NOMO-1 (cell line): ENCODE measurements around the gene ADAMTS12.

Experiments used
- DNase-seq, 2 experiments: peaks; one replicate each; lab custom pipeline; 2025; ENCODE audit not compliant: unreplicated experiment in 2 of 2; lab: John Stamatoyannopoulos, UW

The ADAMTS12 gene

GRCh38 chr5:33769196-33769595, 122.6 kb downstream of the ADAMTS12 start:
- DNase-seq = no peak

- no peak for DNase-seq
Observed at GRCh38 chr5:33766023-33766422, 125.8 kb downstream of the ADAMTS12 start.

GRCh38 chr5:33764786-33765185, 127.0 kb downstream of the ADAMTS12 start:
- no peak for DNase-seq

DNA sequence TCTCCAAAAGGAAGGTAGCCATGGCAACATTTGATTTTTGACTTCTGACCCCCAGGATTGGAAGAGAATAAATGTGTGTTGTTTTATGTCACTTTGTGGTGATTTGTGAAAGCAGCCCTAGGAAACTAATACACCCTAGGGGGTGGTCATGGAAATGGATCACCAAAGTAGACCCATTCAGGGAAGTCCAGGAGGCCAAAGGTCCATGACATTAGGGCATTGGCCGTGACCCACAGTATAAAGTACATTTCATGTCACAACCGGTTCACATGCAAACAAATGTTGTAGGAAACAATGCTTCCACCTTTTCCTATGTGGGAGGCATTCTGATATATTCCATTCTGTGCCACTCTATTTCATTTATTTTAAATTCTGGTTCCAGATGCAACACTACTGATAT, 128.4 kb downstream of the ADAMTS12 start:
- no peak for DNase-seq

GRCh38 chr5:33762859-33763258, 128.9 kb downstream of the ADAMTS12 start:
- no peak for DNase-seq

DNA sequence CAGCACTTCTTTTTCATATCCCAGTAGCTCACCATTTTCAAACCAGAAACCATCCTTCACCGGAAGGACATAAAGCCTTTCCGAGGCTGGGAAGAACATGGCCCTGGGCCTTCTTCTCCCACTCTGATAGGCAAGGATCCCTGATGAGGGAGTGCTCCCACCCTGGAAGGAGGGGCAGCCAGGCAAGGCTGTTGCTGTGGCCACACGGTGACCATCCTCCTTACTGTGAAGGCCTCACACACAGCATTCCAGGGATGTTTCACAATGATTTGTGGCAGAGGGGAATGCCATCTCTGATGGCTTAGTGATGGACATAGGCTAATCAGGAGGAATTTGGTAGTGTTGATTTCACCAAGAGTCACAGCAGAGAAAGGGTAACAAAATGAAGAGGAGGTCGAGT, 130.7 kb downstream of the ADAMTS12 start:
- no peak for DNase-seq

- DNase-seq = no peak
Observed at GRCh38 chr5:33758737-33759136, 133.1 kb downstream of the ADAMTS12 start.

- DNase-seq = no peak
Observed at GRCh38 chr5:33756491-33756890, 135.3 kb downstream of the ADAMTS12 start.

DNA sequence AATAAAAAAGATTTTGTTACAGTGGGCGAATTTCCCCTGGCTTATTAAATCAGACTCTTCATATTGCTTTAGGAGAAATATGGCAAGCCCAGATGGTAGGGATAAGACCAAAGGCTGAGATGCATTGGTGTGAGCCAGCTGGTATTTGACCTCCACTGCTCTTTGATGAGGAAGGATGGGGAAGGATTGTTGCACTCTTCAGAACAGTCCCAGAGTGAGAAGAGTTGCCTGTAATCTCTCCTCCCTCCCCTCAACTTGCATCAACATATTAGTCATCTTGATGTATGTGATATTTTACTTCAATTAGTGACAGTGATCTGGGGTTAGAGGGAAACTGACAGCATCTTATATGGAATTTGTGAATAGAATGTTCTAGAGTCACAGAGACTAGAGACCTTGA, 136.6 kb downstream of the ADAMTS12 start:
- no peak for DNase-seq

DNA sequence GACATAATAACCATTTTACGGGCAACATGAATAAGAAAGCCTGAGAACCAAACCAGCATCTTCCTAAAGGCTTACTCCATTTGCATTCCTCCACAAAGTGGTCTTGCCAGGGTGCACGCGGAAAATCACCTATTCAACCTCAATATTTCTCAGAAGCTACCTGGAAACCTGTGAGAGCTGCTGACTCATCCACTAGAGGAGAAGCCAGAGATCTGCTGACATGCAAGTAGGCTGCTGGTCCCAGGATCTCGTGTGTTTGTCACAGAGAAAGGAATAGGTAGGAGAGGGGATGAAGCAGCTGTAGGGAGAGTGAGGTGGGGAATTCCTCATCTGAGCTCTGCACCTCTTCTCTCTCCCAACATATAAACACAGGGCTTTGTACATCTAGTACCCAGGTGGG, 138.1 kb downstream of the ADAMTS12 start:
- no peak for DNase-seq

DNA sequence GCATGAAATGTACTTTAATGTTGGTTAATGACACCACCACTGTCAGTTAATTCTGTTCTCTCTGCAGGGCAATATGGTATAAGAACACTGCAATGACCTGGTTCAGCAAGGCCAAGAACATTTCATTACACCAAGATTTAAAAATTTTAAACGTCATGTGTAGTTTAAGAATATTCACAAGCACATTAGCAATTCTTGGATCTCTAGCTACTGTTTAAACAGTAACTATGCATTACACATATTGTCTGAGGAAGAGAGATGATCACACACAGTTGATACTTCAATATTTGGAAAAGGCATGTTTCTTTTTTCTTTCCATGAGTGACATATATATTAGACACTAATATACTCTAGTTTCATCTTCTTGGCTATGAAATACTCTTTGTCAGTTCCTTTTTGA, 143.0 kb downstream of the ADAMTS12 start:
- no peak for DNase-seq

- no peak for DNase-seq
Observed at GRCh38 chr5:33745101-33745770, 146.6 kb downstream of the ADAMTS12 start.

GRCh38 chr5:33743099-33743498, 148.7 kb downstream of the ADAMTS12 start:
- no peak for DNase-seq

GRCh38 chr5:33742181-33742580, 149.6 kb downstream of the ADAMTS12 start:
- DNase-seq = no peak

- DNase-seq = no peak
Observed at GRCh38 chr5:33738967-33739366, 152.8 kb downstream of the ADAMTS12 start.

- DNase-seq = no peak
Observed at GRCh38 chr5:33738097-33738496, 153.7 kb downstream of the ADAMTS12 start.

DNA sequence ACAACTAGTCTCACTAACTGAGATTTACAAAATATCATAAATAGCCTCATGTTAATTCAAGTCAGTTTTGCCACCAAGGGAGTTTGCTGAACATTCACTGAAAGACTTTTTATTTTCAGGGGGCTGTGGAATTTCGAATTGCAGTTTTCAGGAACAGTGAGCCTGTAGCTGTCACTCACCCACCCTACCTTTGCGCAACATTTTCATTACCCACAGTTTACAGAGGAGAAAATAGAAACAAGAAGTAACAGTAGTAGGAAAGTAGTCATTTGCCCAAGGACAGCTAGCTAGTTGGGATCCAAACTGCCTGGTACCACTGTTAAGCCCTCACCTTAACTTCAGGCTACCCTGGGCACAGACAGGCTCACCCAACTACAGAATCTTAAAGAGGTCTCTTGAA, 154.1 kb downstream of the ADAMTS12 start:
- peak; percentile 77 to 78 for DNase-seq

GRCh38 chr5:33737284-33737683, 154.5 kb downstream of the ADAMTS12 start:
- no peak for DNase-seq

DNA sequence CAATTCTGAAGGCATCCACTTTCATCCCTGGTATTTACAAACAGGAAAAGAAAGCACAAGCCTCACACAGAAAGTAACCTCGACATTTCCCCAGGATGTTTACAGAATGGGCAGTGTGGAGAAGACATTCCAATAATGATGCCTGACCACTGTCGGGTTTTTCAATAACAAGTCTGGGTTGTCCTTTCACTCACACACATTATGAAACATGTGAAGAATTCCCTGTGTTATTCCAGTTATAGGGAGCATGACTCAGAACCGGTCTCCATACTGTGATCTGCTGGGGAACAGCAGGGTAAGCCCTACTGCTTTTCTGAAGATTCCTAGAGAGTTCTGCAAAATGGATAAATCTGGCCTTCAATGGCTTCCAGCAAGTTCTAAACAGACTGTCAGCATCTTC, 155.3 kb downstream of the ADAMTS12 start:
- no peak for DNase-seq

DNA sequence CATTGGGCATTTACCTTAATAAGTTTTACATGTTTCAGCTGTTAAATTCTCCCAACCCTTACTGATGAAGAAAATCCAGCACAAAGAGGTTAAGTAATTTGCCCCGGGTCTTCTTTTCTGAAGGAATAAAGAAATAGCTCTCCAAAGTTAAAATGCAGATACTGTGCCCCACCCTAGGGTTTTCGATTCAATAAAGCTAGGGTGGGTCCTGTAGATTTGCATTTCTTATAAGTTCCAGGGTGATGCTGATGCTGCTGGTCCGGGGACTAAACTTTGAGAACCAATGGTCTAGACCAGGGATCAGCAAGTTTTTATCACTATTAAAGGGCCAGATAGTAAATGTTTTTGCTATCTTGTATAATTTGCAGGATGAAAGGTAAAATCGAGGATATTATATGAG, 156.7 kb downstream of the ADAMTS12 start:
- DNase-seq = no peak

DNA sequence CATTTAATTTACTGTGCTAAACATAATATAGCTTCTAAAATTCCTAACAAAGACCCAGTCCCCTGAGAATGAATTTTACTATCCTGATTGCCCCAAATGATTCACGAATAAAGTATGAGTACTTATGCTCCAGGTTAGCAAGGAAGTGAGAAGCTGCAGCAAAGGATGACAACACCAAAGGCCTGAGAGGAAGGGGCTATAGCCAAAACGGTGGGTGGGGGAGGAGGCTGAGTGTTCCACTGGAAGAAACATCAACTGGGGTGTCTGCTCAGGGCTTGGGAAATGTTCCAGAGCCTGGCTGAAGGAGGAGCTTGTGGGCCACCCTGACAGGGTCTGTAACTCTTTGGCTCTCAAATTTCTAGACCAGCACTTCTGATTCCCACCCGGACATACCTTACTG, 157.3 kb downstream of the ADAMTS12 start:
- DNase-seq = no peak

GRCh38 chr5:33733225-33733624, 158.6 kb downstream of the ADAMTS12 start:
- DNase-seq = no peak
